GM21576 (cell line): Measurements from ENCODE around the gene SELENOV.

ENCODE experiments used
- ATAC-seq: cut with Tn5 transposase; IDR thresholded peaks from one replicate; pipeline ENCODE4 v1.9.1; 2021; ENCODE audit warnings: mild to moderate bottlenecking, moderate library complexity; ENCODE audit not compliant: unreplicated experiment

Gene SELENOV

DNA sequence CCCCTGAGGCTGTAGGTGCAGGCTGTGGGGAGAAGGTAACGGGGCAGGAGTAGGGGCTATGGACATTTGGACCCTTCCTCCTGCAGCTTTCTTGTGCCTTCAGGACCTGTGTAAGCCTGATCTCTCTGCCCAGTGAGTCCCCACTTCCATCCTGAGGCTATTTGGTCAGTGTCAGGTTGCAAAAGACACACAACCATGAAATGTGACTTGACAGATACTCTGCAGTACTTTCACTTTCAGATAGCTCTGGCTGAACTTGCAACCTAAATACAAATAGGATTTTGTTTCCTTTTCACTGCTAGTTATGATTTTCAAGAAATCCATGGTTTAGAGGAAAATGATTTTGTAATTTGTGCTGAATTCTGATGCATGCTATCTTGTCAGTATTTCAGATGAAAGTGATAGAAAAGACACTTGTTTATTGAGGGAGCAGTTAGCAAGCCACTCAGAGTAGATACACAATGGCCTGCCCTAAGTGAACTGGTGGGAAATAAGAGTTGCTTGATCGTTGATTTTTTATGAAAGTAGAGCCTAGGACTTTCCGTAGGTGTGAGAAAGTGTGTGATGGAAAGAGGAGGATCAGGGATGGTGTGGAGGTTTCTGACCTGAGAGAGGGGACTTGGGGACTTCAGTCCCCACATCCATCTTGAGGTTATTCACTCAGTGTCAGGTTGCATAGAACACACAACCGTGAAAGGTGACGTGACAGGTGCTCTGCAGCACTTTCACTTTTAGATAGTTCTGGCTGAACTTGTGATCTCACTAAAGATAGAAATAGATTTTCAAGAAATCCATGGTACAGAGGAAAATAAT, 43.1 kb downstream of the SELENOV start:
- ATAC-seq, result no peak

- ATAC-seq, result no peak
These were observed 43.7 kb downstream of the SELENOV start for GRCh38 chr19:39558624-39559117.

- ATAC-seq, result no peak
These were observed 48.5 kb downstream of the SELENOV start for GRCh38 chr19:39563408-39563807.

DNA sequence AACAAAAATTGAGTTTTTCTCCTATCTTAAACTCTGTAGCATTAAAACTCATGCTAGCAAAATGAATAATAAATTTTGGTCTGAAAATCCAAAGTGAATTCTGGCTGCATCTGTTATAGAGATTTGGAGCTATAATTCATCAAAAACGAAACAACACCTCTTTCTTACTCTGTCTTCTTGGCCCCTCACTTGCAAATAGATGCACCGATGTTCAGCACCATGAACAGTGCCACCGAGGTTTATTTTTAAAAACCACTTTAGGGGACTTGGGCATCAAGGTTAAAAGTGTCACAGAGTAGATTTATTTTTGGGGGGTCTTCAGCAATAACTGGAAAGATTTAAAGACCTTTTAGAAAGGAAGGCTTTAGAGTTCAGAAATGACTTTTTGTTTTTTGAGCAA, 51.1 kb downstream of the SELENOV start:
- no peak for ATAC-seq

GRCh38 chr19:39568604-39569003, 53.7 kb downstream of the SELENOV start:
- no peak for ATAC-seq
